Activated T-helper 1 cell treated with anti-CD3 and anti-CD28 coated beads, Interleukin-12 subunit alpha, Interleukin-12 subunit beta, Interleukin-2, Interleukin-4 antibody, amounts not matched to agents 30 ng/mL and 10 ng/mL and 1 ng/mL, durations not matched to agents 14 hours and 24 hours and 36 hours (primary cell): ENCODE measurements around the gene NR6A1. TPM values are rescaled to one million over a fixed set of nuclear protein-coding genes. Genes with fewer than 3 reads are reported as not detected.

Experiments used
- DNase-seq: peaks from one replicate; pipeline ENCODE4 v3.0.0; 2021; ENCODE audit warnings: low spot score
- H3K27ac Mint-ChIP-seq: one replicate; pipeline ENCODE4 v1.8.0; 2021; ENCODE audit warnings: mild to moderate bottlenecking, mixed read lengths
- H3K27me3 Mint-ChIP-seq: one replicate; pipeline ENCODE4 v1.8.0; 2022; ENCODE audit warnings: mild to moderate bottlenecking, moderate library complexity, mixed read lengths; ENCODE audit not compliant: insufficient read depth
- H3K36me3 Mint-ChIP-seq: one replicate; pipeline ENCODE4 v1.8.0; 2021; ENCODE audit warnings: low read depth, mixed read lengths
- H3K4me1 Mint-ChIP-seq: one replicate; pipeline ENCODE4 v1.8.0; 2021; ENCODE audit warnings: low read depth, mixed read lengths
- H3K4me3 Mint-ChIP-seq: one replicate; pipeline ENCODE4 v1.8.0; 2021; ENCODE audit warnings: mild to moderate bottlenecking, moderate library complexity, mixed read lengths
- H3K9me3 Mint-ChIP-seq: one replicate; pipeline ENCODE4 v1.8.0; 2021; ENCODE audit warnings: mixed read lengths
- intact Hi-C: fragments of 100-400 bp; cut with micrococcal nuclease; formaldehyde crosslinking; loops from one replicate; pipeline ENCODE4 v1.15.1; 2024
- total RNA-seq: library from RNA; stranded (reverse); gene quantifications from 2 replicates; pipeline ENCODE4 v1.2.3, GENCODE V29; 2022

The NR6A1 gene
- total RNA-seq, 1 donor from 2014 or later, result 1.7 TPM

- H3K36me3 Mint-ChIP-seq, result no peaks in the 10 kb centered on the region
- H3K4me3 Mint-ChIP-seq, result no peak overlapping the region
- DNase-seq, result no peak
- peaks cover 64% of the 10 kb centered on the region for H3K27me3 Mint-ChIP-seq
- H3K27ac Mint-ChIP-seq, result no peak overlapping the region
- no peaks in the 10 kb centered on the region for H3K4me1 Mint-ChIP-seq
- H3K9me3 Mint-ChIP-seq, result no peaks in the 10 kb centered on the region
- intact Hi-C loops, result no loop called here
These were observed 12.4 kb downstream of the NR6A1 start for GRCh38 chr9:124758691-124759090.

DNA sequence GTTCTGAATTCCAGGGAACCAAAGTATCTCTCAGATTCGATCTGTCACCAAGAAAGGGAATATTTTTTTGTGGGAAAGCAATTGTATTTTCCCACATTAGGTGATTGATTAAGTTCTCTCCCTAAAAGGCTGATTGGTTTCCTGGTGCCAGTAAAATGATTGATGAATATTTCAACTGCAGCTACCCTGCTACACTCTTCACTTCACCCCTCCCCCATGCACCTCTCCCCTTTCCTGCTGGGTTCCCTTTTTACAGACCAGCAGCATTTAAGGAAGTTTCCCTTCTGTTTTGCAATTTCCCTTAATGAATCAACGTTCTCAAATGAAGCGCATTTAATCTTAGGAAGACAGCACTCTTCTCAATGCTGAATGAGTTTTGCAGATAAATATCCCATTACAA lies 13.1 kb downstream of the NR6A1 start:
- intact Hi-C loops, result no loop called here
- Mint-ChIP-seq H3K36me3 (no peaks in the 10 kb centered on the region), H3K27me3 (peaks cover 59% of the 10 kb centered on the region), H3K4me3 (no peak overlapping the region), H3K27ac (no peak overlapping the region), H3K9me3 (no peaks in the 10 kb centered on the region), H3K4me1 (no peaks in the 10 kb centered on the region)
- DNase-seq, result no peak

GRCh38 chr9:124757616-124758015 lies 13.5 kb downstream of the NR6A1 start:
- H3K27ac Mint-ChIP-seq, result no peak overlapping the region
- no peak overlapping the region for H3K4me3 Mint-ChIP-seq
- H3K27me3 Mint-ChIP-seq, result peaks cover 58% of the 10 kb centered on the region
- intact Hi-C loops, result no loop called here
- H3K9me3 Mint-ChIP-seq, result no peaks in the 10 kb centered on the region
- H3K36me3 Mint-ChIP-seq, result no peaks in the 10 kb centered on the region
- H3K4me1 Mint-ChIP-seq, result no peaks in the 10 kb centered on the region
- DNase-seq, result no peak

- no peak for DNase-seq
- no peaks in the 10 kb centered on the region for H3K36me3 Mint-ChIP-seq
- intact Hi-C loops, result no loop called here
- H3K4me3 Mint-ChIP-seq, result no peak overlapping the region
- H3K27ac Mint-ChIP-seq, result no peak overlapping the region
- no peaks in the 10 kb centered on the region for H3K4me1 Mint-ChIP-seq
- peaks cover 47% of the 10 kb centered on the region for H3K27me3 Mint-ChIP-seq
- H3K9me3 Mint-ChIP-seq, result no peaks in the 10 kb centered on the region
These were observed 15.1 kb downstream of the NR6A1 start for GRCh38 chr9:124756011-124756410.

DNA sequence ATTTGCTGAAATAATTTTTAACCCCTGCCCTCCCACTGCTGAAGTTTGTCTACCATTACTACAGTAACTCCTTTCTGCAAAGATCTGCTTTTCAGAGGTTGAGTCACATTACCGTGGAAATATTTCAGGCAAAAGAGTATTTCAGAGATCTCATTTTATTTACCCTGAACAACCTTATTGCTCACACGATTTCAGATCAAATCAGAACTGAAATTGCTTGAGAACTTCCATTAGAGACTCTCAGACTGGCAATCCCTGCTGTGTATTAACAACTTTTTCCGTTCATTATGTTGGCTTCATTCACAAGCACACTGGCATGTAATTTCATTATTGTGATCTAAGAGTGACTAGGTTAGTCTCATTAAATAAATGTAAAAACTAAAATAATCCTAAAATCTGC lies 16.1 kb downstream of the NR6A1 start:
- Mint-ChIP-seq H3K4me3 (no peak overlapping the region), H3K36me3 (no peaks in the 10 kb centered on the region), H3K4me1 (no peaks in the 10 kb centered on the region), H3K27me3 (peaks cover 44% of the 10 kb centered on the region), H3K9me3 (no peaks in the 10 kb centered on the region), H3K27ac (no peak overlapping the region)
- no peak for DNase-seq
- intact Hi-C loops, result loop anchor here (2.0 kb wide), 1 partner anchor 138 kb away; no protein-coding TSS in a partner anchor

- no peak overlapping the region for H3K4me3 Mint-ChIP-seq
- no peaks in the 10 kb centered on the region for H3K4me1 Mint-ChIP-seq
- no peak for DNase-seq
- intact Hi-C loops, result loop anchor here (1.0 to 2.0 kb wide), 2 partner anchors 42 to 137 kb away; no protein-coding TSS in a partner anchor
- no peak overlapping the region for H3K27ac Mint-ChIP-seq
- H3K27me3 Mint-ChIP-seq, result peaks cover 42% of the 10 kb centered on the region
- H3K9me3 Mint-ChIP-seq, result no peaks in the 10 kb centered on the region
- no peaks in the 10 kb centered on the region for H3K36me3 Mint-ChIP-seq
These were observed 16.8 kb downstream of the NR6A1 start for GRCh38 chr9:124754289-124754688.

GRCh38 chr9:124752967-124753366 lies 18.1 kb downstream of the NR6A1 start:
- Mint-ChIP-seq H3K27ac (no peak overlapping the region), H3K36me3 (no peaks in the 10 kb centered on the region), H3K9me3 (no peaks in the 10 kb centered on the region), H3K4me3 (no peak overlapping the region), H3K27me3 (peaks cover 36% of the 10 kb centered on the region), H3K4me1 (no peaks in the 10 kb centered on the region)
- no peak for DNase-seq
- intact Hi-C loops, result no loop called here

- Mint-ChIP-seq H3K27ac (no peak overlapping the region), H3K27me3 (peaks cover 12% of the 10 kb centered on the region), H3K36me3 (no peaks in the 10 kb centered on the region), H3K4me1 (no peaks in the 10 kb centered on the region), H3K4me3 (no peak overlapping the region), H3K9me3 (no peaks in the 10 kb centered on the region)
- intact Hi-C loops, result no loop called here
- no peak for DNase-seq
These were observed 21.3 kb downstream of the NR6A1 start for GRCh38 chr9:124749781-124750180.

DNA sequence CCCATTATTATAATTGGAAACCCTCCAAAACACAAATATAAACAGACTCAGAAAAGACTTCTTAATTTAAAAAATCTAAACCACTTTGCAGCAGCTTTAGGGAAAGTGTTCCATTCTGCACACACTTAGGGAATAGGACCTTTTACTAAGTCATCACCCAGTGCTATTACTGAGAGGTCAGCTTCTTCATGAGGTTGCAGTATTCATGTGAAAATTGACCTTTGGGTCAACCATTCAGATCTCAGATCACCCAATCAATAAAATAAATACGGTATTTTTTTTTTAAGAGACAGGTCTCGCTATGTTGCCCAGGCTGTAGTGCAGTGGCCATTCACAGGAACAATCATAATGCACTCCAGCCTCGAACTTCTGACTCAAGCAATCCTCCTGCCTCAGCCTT lies 21.8 kb downstream of the NR6A1 start:
- intact Hi-C loops, result no loop called here
- peaks cover 10% of the 10 kb centered on the region for H3K27me3 Mint-ChIP-seq

GRCh38 chr9:124747065-124747464 lies 24.0 kb downstream of the NR6A1 start:
- H3K27ac Mint-ChIP-seq, result no peak overlapping the region
- DNase-seq, result no peak
- no peaks in the 10 kb centered on the region for H3K4me1 Mint-ChIP-seq
- H3K9me3 Mint-ChIP-seq, result no peaks in the 10 kb centered on the region
- no peaks in the 10 kb centered on the region for H3K36me3 Mint-ChIP-seq
- no peak overlapping the region for H3K4me3 Mint-ChIP-seq
- intact Hi-C loops, result no loop called here
- H3K27me3 Mint-ChIP-seq, result peaks cover 3% of the 10 kb centered on the region

More for the DNA sequence above, 21.8 kb downstream of the NR6A1 start:
- no peak for DNase-seq
- no peaks in the 10 kb centered on the region for H3K36me3 Mint-ChIP-seq
- H3K4me3 Mint-ChIP-seq, result no peak overlapping the region
- no peak overlapping the region for H3K27ac Mint-ChIP-seq
- no peaks in the 10 kb centered on the region for H3K9me3 Mint-ChIP-seq
- H3K4me1 Mint-ChIP-seq, result no peaks in the 10 kb centered on the region

GRCh38 chr9:124743686-124744348 lies 27.3 kb downstream of the NR6A1 start:
- no peaks in the 10 kb centered on the region for H3K9me3 Mint-ChIP-seq
- no peak for DNase-seq
- H3K27me3 Mint-ChIP-seq, result no peaks in the 10 kb centered on the region
- no peaks in the 10 kb centered on the region for H3K36me3 Mint-ChIP-seq
- H3K4me3 Mint-ChIP-seq, result no peak overlapping the region
- intact Hi-C loops, result no loop called here
- peaks cover 5% of the 10 kb centered on the region for H3K4me1 Mint-ChIP-seq
- H3K27ac Mint-ChIP-seq, result no peak overlapping the region

GRCh38 chr9:124742940-124743339 lies 28.2 kb downstream of the NR6A1 start:
- intact Hi-C loops, result no loop called here
- H3K4me1 Mint-ChIP-seq, result peaks cover 5% of the 10 kb centered on the region

GRCh38 chr9:124741662-124742061 lies 29.4 kb downstream of the NR6A1 start:
- Mint-ChIP-seq H3K36me3 (no peaks in the 10 kb centered on the region), H3K27ac (no peak overlapping the region), H3K4me1 (peaks cover 5% of the 10 kb centered on the region), H3K4me3 (no peak overlapping the region), H3K27me3 (no peaks in the 10 kb centered on the region), H3K9me3 (no peaks in the 10 kb centered on the region)
- DNase-seq, result no peak
- intact Hi-C loops, result no loop called here

More at GRCh38 chr9:124742940-124743339, 28.2 kb downstream of the NR6A1 start:
- no peak overlapping the region for H3K4me3 Mint-ChIP-seq
- no peaks in the 10 kb centered on the region for H3K36me3 Mint-ChIP-seq
- H3K9me3 Mint-ChIP-seq, result no peaks in the 10 kb centered on the region
- no peak for DNase-seq
- no peaks in the 10 kb centered on the region for H3K27me3 Mint-ChIP-seq
- H3K27ac Mint-ChIP-seq, result no peak overlapping the region

- Mint-ChIP-seq H3K27ac (no peak overlapping the region), H3K27me3 (no peaks in the 10 kb centered on the region), H3K4me3 (no peak overlapping the region), H3K4me1 (peaks cover 5% of the 10 kb centered on the region), H3K36me3 (no peaks in the 10 kb centered on the region), H3K9me3 (no peaks in the 10 kb centered on the region)
- DNase-seq, result no peak
- intact Hi-C loops, result no loop called here
These were observed 30.0 kb downstream of the NR6A1 start for GRCh38 chr9:124741149-124741548.
